Adrenal gland (tissue), 12 donors: Measurements from ENCODE around the gene FCHSD2. TPM values are rescaled to one million over a fixed set of nuclear protein-coding genes. Genes with fewer than 3 reads are reported as not detected.
A peak's percentile ranks its signal among the peaks of the same experiment; 100 is the strongest.
"Not testable (repeated sequence)": the region's sequence is repeated elsewhere in the genome, so short reads cannot be mapped to it uniquely, and the experiment has no call there.

ENCODE experiments used
- DNase-seq, 7 donors: peaks; one replicate each; pipeline ENCODE4 v3.0.0-alpha.2; 2019 to 2020
- H3K27ac ChIP-seq, 5 donors: fragments of 200-600 bp; sonication (generic) in 4 of 5; 1 replicate in 3 of 5; 2 replicates in 2 of 5; pipeline versions ENCODE4 v1.5.1 to v1.8.0; 2016 to 2020; ENCODE audit warnings: mild to moderate bottlenecking in 1 of 5
- H3K27me3 ChIP-seq: fragments of 200-600 bp; 2 replicates; pipeline ENCODE4 v1.8.0; 2021
- H3K36me3 ChIP-seq, 2 donors: fragments of 200-600 bp; replicated peaks in 1 of 2; 1 replicate in 1 of 2; 2 replicates in 1 of 2; pipeline versions ENCODE4 v1.5.1 to v1.8.0; 2018 to 2022
- H3K4me1 ChIP-seq, 2 donors: fragments of 200-600 bp; replicated peaks in 1 of 2; 1 replicate in 1 of 2; 2 replicates in 1 of 2; pipeline versions ENCODE4 v1.5.1 to v1.8.0; 2018 to 2021
- H3K4me3 ChIP-seq, 4 donors: fragments of 200-600 bp; sonication (generic) in 3 of 4; one replicate each; pipeline ENCODE4 v1.5.1; 2016 to 2018
- H3K9me3 ChIP-seq, 3 donors: fragments of 200-600 bp; sonication (generic) in 1 of 3; replicated peaks in 1 of 3; 1 replicate in 2 of 3; 2 replicates in 1 of 3; pipeline versions ENCODE4 v1.5.1 to v1.8.0; 2016 to 2021
- POLR2A ChIP-seq, 2 donors: fragments of 450-650 bp; IDR thresholded peaks; one replicate each; pipeline ENCODE4 v1.6.1; 2017; ENCODE audit warnings: antibody characterized with exemption in 2 of 2, mild to moderate bottlenecking in 2 of 2, moderate library complexity in 1 of 2
- WGBS, 4 donors: extraction: QIAGEN DNeasy Blood & Tissue Kit in 2 of 4; methylation state at CpG; one replicate each; pipeline versions ENCODE4 v1.1.5 to v1.1.7; 2013 to 2017; 5-methylcytosine and 5-hydroxymethylcytosine counted together
- intact Hi-C, 2 donors: fragments of 100-400 bp; cut with DNase I; formaldehyde crosslinking; loops; one replicate each; pipeline versions ENCODE4 v1.14.1 to v1.15.0; 2022 to 2023
- polyA plus RNA-seq, 3 donors: library from polyadenylated mRNA; stranded (reverse); fragments of 200-250 nt in 2 of 3; fragments of 350-450 nt in 1 of 3; fragmentation: Illumina TruSeq in 1 of 3; extraction: RNeasy Lipid Tissue Mini Kit (QIAGEN cat#74804) in 1 of 3; gene quantifications; one replicate each; pipeline ENCODE4 v1.2.3, GENCODE V29; 2013 to 2014
- total RNA-seq, 9 donors: library from RNA; depleted of rRNA in 4 of 9; stranded (reverse); fragments of >200 nt in 4 of 9; fragments of 120-200 nt in 1 of 9; fragmentation: NEBNext Ultra II Directional in 1 of 9; extraction: Animal tissue kit (Norgen Biotek cat#: 25700) in 1 of 9; gene quantifications; one replicate each; pipeline versions ENCODE4 v1.1.0 to v1.2.4, GENCODE V29; 2013 to 2023
- TF ChIP-seq, protein P1 (sequence below), 6 experiments: fragments of 450-650 bp in 4 of 6; fragments of 200-600 bp in 2 of 6; sonication (generic) in 1 of 6; IDR thresholded peaks; 1 replicate in 5 of 6; 2 replicates in 1 of 6; pipeline versions ENCODE4 v1.5.1 to v1.8.0; 2016 to 2021; ENCODE audit warnings: antibody characterized with exemption in 6 of 6, mild to moderate bottlenecking in 2 of 6, moderate library complexity in 1 of 6
- donor health status: healthy with polysubstance abuse.
- donor health status: Bipolar disorder and iron deficiency.
- donor health status: DM: yes; HTN: yes; CAD: no.
- donor health status: DM: no; HTN: no; CAD: no.
- donor health status: DM: no; HTN: no; CAD: no.
- donor health status: DM: yes; HTN: yes; CAD: no.

FCHSD2 gene
- total and polyA plus RNA-seq, 12 donors: 14.6 to 67.2 (median 32.7) TPM

DNA sequence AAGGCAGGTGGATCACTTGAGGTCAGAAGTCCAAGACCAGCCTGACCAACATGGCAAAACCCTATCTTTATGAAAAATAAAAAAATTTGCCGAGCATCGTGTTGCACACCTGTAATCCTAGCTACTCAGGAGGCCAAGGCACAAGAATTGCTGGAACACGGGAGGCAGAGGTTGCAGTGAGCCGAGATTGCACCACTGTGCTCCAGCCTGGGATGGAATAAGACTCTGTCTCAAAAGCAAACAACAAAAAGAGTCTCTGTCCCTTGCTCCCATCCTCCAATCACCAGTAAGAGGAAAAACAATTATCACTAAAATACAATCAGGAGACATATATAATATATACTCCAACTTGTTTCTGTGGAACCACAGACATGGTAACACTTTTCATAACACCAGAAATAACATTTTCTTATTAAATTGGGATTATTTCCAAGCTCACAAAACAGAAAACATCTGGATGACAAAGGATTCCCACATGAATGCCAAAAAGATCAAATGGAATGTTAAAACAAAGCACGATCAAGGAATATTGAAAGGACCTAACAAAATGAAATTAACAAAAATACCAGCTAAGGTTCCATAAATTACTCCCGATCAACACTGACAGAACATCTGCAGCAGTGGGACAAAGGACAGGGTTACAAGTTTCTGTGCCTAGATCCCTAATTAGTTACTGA is 15.2 kb downstream of the FCHSD2 start:
- H3K27ac ChIP-seq: peak overlapping the region in 1 of 5 donors; percentile 1
- no peaks in the 10 kb centered on the region for H3K27me3 ChIP-seq
- no peaks in the 10 kb centered on the region for H3K9me3 ChIP-seq
- 75 to 77% (median 77%) methylated on average over 6 of the region's 6 CpGs for WGBS, 4 donors
- peaks cover 0 to 6% of the 10 kb centered on the region in 2 donors for H3K36me3 ChIP-seq
- intact Hi-C loops: no loop called here
- no peaks in the 10 kb centered on the region for H3K4me1 ChIP-seq
- no peak overlapping the region for H3K4me3 ChIP-seq
- no peak for TF ChIP-seq POLR2A (IDR thresholded peaks at IDR 0.05)
- TF ChIP-seq, protein P1, sequence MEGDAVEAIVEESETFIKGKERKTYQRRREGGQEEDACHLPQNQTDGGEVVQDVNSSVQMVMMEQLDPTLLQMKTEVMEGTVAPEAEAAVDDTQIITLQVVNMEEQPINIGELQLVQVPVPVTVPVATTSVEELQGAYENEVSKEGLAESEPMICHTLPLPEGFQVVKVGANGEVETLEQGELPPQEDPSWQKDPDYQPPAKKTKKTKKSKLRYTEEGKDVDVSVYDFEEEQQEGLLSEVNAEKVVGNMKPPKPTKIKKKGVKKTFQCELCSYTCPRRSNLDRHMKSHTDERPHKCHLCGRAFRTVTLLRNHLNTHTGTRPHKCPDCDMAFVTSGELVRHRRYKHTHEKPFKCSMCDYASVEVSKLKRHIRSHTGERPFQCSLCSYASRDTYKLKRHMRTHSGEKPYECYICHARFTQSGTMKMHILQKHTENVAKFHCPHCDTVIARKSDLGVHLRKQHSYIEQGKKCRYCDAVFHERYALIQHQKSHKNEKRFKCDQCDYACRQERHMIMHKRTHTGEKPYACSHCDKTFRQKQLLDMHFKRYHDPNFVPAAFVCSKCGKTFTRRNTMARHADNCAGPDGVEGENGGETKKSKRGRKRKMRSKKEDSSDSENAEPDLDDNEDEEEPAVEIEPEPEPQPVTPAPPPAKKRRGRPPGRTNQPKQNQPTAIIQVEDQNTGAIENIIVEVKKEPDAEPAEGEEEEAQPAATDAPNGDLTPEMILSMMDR (IDR thresholded peaks at IDR 0.05): no peak
- DNase-seq: no peak

DNA sequence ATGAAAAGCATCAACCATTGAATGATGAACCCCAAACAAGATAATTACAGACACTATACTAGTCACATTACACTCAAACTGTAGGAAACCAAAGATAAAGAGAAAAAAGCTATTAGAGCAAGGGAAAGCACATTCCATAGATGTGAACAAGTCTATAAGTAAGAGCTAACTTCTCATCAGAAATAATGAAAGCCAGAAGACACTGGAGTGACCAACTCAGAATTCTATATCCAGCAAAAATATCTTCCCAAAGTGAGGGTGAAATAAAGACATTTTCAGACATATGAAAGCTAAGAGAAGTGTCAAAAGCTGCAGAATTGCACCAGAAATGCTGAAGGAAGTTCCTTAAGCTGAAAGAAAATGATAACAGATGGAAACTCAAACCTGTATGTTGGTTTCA is 17.3 kb downstream of the FCHSD2 start:
- intact Hi-C loops: no loop called here
- DNase-seq: no peak
- Histone ChIP-seq H3K9me3 (no peaks in the 10 kb centered on the region), H3K27me3 (no peaks in the 10 kb centered on the region), H3K36me3 (no peaks in the 10 kb centered on the region), H3K4me3 (no peak overlapping the region), H3K4me1 (no peaks in the 10 kb centered on the region), H3K27ac (no peak overlapping the region)
- TF ChIP-seq POLR2A (IDR thresholded peaks at IDR 0.05): no peak
- TF ChIP-seq, protein P1 (IDR thresholded peaks at IDR 0.05): no peak

DNA sequence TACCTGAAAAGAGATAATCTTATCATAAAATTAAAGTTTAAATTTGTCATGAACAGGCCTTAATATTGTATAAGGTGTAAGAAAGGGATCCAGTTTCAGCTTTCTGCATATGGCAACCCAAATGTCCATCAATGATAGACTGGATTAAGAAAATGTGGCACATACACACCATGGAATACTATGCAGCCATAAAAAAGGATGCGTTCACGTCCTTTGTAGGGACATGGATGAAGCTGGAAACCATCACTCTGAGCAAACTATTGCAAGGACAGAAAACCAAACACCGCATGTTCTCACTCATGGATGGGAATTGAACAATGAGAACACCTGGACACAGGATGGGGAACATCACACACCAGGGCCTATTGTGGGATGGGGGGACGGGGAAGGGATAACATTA is 18.2 kb downstream of the FCHSD2 start:
- DNase-seq, H3K4me1 ChIP-seq, H3K27me3 ChIP-seq, intact Hi-C loops, H3K4me3 ChIP-seq, H3K36me3 ChIP-seq, H3K9me3 ChIP-seq, H3K27ac ChIP-seq: not testable (repeated sequence)
- 95 to 100% (median 96%) methylated on average over 4 of the region's 4 CpGs for WGBS, 4 donors

DNA sequence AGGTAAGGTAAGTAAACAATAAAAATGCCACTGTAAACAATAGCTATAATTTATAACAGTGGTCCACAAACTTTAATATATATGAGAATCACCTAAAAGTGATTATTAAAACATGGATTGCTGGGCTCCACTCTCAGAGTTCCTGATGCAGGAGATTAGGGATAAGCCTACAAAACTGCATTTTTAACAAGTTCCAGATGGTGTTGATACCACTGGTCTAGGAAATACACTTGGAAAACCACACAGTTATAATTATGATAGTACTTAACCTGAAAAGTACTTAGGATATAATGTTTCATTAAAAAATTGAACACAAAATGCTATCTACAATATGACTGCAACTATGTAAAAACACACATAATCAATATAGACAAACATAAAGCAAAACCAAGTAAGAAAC is 20.4 kb downstream of the FCHSD2 start:
- Histone ChIP-seq H3K4me3 (no peak overlapping the region), H3K27me3 (no peaks in the 10 kb centered on the region), H3K9me3 (no peaks in the 10 kb centered on the region), H3K36me3 (no peaks in the 10 kb centered on the region), H3K27ac (no peak overlapping the region), H3K4me1 (peaks cover 0 to 6% of the 10 kb centered on the region in 2 donors)
- TF ChIP-seq, protein P1 (IDR thresholded peaks at IDR 0.05): no peak
- TF ChIP-seq POLR2A (IDR thresholded peaks at IDR 0.05): no peak
- no peak for DNase-seq
- intact Hi-C loops: no loop called here

DNA sequence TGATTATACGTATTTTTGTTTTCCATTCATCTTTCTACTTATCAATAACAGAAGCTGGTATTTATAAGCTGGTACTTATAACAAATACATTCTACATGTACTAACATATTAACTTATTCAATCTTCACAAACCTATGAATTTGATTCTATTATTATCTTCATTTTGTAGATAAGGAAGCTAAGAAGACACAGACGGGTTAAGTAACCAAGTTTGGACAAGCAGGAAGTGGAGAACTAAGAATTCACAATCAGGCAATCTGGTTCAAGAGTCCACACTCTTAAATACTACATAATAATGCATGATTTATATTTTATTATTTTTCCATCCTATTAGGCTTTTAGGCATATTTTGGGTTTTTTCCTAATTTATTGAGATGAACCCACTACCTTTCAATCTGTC is 25.0 kb downstream of the FCHSD2 start:
- Histone ChIP-seq H3K4me3 (no peak overlapping the region), H3K36me3 (no peaks in the 10 kb centered on the region), H3K9me3 (no peaks in the 10 kb centered on the region), H3K27me3 (no peaks in the 10 kb centered on the region), H3K4me1 (peaks cover 0 to 13% of the 10 kb centered on the region in 2 donors), H3K27ac (no peak overlapping the region)
- TF ChIP-seq POLR2A (IDR thresholded peaks at IDR 0.05): no peak
- TF ChIP-seq, protein P1 (IDR thresholded peaks at IDR 0.05): no peak
- no peak for DNase-seq
- intact Hi-C loops: no loop called here
- WGBS, 4 donors: 70 to 82% (median 77%) methylated on average over 2 of the region's 2 CpGs
